Neuronal stem cell (in vitro differentiated cells): ENCODE results near the gene TRIM47. TPM values are rescaled to one million over a fixed set of nuclear protein-coding genes. Genes with fewer than 3 reads are reported as not detected.

Experiments used
- DNase-seq: peaks from one replicate; pipeline ENCODE4 v3.0.0-alpha.2; 2013; ENCODE audit warnings: low spot score
- H2AFZ ChIP-seq: one replicate; pipeline ENCODE4 v1.6.1; 2013; ENCODE audit warnings: mild to moderate bottlenecking, low read length, inconsistent platforms
- H2AK5ac ChIP-seq: 2 replicates; pipeline ENCODE4 v1.6.1; 2013; ENCODE audit warnings: low read depth, mild to moderate bottlenecking, inconsistent platforms, low read length, moderate library complexity, mixed read lengths
- H2BK120ac ChIP-seq: 2 replicates; pipeline ENCODE4 v1.6.1; 2013; ENCODE audit warnings: low read depth, mild to moderate bottlenecking, inconsistent platforms, low read length, moderate library complexity, mixed read lengths
- H2BK12ac ChIP-seq: one replicate; pipeline ENCODE4 v1.6.1; 2013; ENCODE audit warnings: low read length, inconsistent platforms
- H2BK15ac ChIP-seq: 2 replicates; pipeline ENCODE4 v1.6.1; 2013; ENCODE audit warnings: mild to moderate bottlenecking, low read length, inconsistent platforms, mixed read lengths
- H2BK5ac ChIP-seq: one replicate; pipeline ENCODE4 v1.6.1; 2013; ENCODE audit warnings: inconsistent platforms, mild to moderate bottlenecking, low read length, moderate library complexity
- H3K14ac ChIP-seq: one replicate; pipeline ENCODE4 v1.6.1; 2013; ENCODE audit warnings: low read length, inconsistent platforms
- H3K18ac ChIP-seq: 2 replicates; pipeline ENCODE4 v1.6.1; 2013; ENCODE audit warnings: low read length, inconsistent platforms
- H3K23ac ChIP-seq: 2 replicates; pipeline ENCODE4 v1.6.1; 2013; ENCODE audit warnings: low read depth, mild to moderate bottlenecking, mixed read lengths, low read length, inconsistent platforms; ENCODE audit not compliant: poor library complexity
- H3K27ac ChIP-seq: replicated peaks from 3 replicates; pipeline ENCODE4 v1.5.1; 2013; ENCODE audit warnings: low read length, inconsistent platforms
- H3K27me3 ChIP-seq, 3 experiments: 2 replicates each; pipeline ENCODE4 v1.6.1; 2013; ENCODE audit warnings: low read length in 3 of 3, mild to moderate bottlenecking in 2 of 3, inconsistent platforms in 1 of 3, low read depth in 1 of 3, mixed read lengths in 1 of 3, moderate library complexity in 1 of 3; ENCODE audit not compliant: control insufficient read depth in 3 of 3, insufficient read depth in 3 of 3
- H3K36me3 ChIP-seq, 2 donors: replicated peaks in 1 of 2; 2 replicates each; pipeline ENCODE4 v1.6.1; 2013; ENCODE audit warnings: low read length in 2 of 2; ENCODE audit not compliant: control insufficient read depth in 2 of 2, insufficient read depth in 2 of 2
- H3K4ac ChIP-seq: 2 replicates; pipeline ENCODE4 v1.6.1; 2013; ENCODE audit warnings: inconsistent platforms, mild to moderate bottlenecking, low read length, moderate library complexity
- H3K4me1 ChIP-seq, 2 donors: 1 replicate in 1 of 2; 2 replicates in 1 of 2; pipeline ENCODE4 v1.6.1; 2013; ENCODE audit warnings: low read length in 2 of 2, low read depth in 1 of 2; ENCODE audit not compliant: control insufficient read depth in 2 of 2, insufficient read depth in 1 of 2
- H3K4me2 ChIP-seq: one replicate; pipeline ENCODE4 v1.6.1; 2013; ENCODE audit warnings: mild to moderate bottlenecking, low read length, inconsistent platforms; ENCODE audit not compliant: insufficient read depth, poor library complexity, severe bottlenecking
- H3K4me3 ChIP-seq, 2 donors: 2 replicates each; pipeline ENCODE4 v1.5.1; 2013; ENCODE audit warnings: low read length in 2 of 2, mild to moderate bottlenecking in 2 of 2, inconsistent platforms in 1 of 2, moderate library complexity in 1 of 2
- H3K79me1 ChIP-seq: one replicate; pipeline ENCODE4 v1.6.1; 2013; ENCODE audit warnings: low read depth, mild to moderate bottlenecking, inconsistent platforms, low read length, moderate library complexity
- H3K9ac ChIP-seq: one replicate; pipeline ENCODE4 v1.6.1; 2013; ENCODE audit warnings: mild to moderate bottlenecking, low read depth, low read length, inconsistent platforms; ENCODE audit not compliant: poor library complexity
- H3K9me3 ChIP-seq, 2 donors: replicated peaks in 1 of 2; 2 replicates each; pipeline versions ENCODE3 to v1.6.1; 2013; ENCODE audit warnings: low read length in 2 of 2, mild to moderate bottlenecking in 2 of 2, inconsistent platforms in 1 of 2, low read depth in 1 of 2, mixed read lengths in 1 of 2, moderate library complexity in 1 of 2; ENCODE audit not compliant: control insufficient read depth in 2 of 2, insufficient read depth in 1 of 2
- H4K8ac ChIP-seq: one replicate; pipeline ENCODE4 v1.6.1; 2013; ENCODE audit warnings: low read depth, mild to moderate bottlenecking, inconsistent platforms, low read length, moderate library complexity
- H4K91ac ChIP-seq: one replicate; pipeline ENCODE4 v1.6.1; 2013; ENCODE audit warnings: low read length, low read depth, mild to moderate bottlenecking, inconsistent platforms; ENCODE audit not compliant: poor library complexity
- WGBS, 2 donors: extraction: QIAGEN DNeasy Blood & Tissue Kit; methylation state at CpG; one replicate each; pipeline ENCODE4 v1.1.7; 2013; ENCODE audit warnings: missing lambda C conversion rate in 2 of 2, mixed read lengths in 1 of 2; ENCODE audit not compliant: insufficient read length in 2 of 2, insufficient replicate concordance in 1 of 2; ENCODE audit errors: extremely low coverage in 2 of 2; 5-methylcytosine and 5-hydroxymethylcytosine counted together
- polyA plus RNA-seq, 2 experiments: library from polyadenylated mRNA; stranded (reverse); fragments of 200-250 nt; gene quantifications; one replicate each; pipeline ENCODE4 v1.2.3, GENCODE V29; 2013

TRIM47 gene
- 1.2 TPM for polyA plus RNA-seq (2013, experiment 1 of 2)
- polyA plus RNA-seq (2013, experiment 2 of 2) = 0.68 TPM

GRCh38 chr17:75878174-75878998, at the start of gene TRIM47:
Gene TRIM47 (minus strand): TSS chr17:75878581. CDS start chr17:75878548, 33 bp downstream.
- Histone ChIP-seq H3K27ac (no peak within 1 kb of the TSS), H3K14ac (no peak within 1 kb of the TSS), H2BK120ac (peak within 1 kb of the TSS; percentile 61), H3K36me3 (no peaks in the 10 kb centered on the region), H2BK12ac (peak within 1 kb of the TSS; percentile 16), H3K9ac (peak within 1 kb of the TSS; percentile 77), H2AK5ac (peak within 1 kb of the TSS; percentile 99), H3K79me1 (no peaks in the 10 kb centered on the region), H3K4me3 (peak within 1 kb of the TSS; percentile 28 to 79), H3K4me1 (peaks cover 2 to 5% of the 10 kb centered on the region in 2 donors), H3K23ac (peak within 1 kb of the TSS; percentile 75), H4K91ac (no peak within 1 kb of the TSS), H3K9me3 (no peaks in the 10 kb centered on the region), H4K8ac (no peak within 1 kb of the TSS), H2BK5ac (peak within 1 kb of the TSS; percentile 87), H2BK15ac (peak within 1 kb of the TSS; percentile 67), H3K4ac (no peak within 1 kb of the TSS), H2AFZ (peak within 1 kb of the TSS; percentile 91), H3K18ac (peak within 1 kb of the TSS; percentile 94), H3K27me3 (peaks cover 14 to 83% (median 40%) of the 10 kb centered on the region in 3 experiments), H3K4me2 (peak within 1 kb of the TSS; percentile 96)
- no peak for DNase-seq
- no CpG with 5 or more reads among the region's 87 CpGs for WGBS, 2 donors

GRCh38 chr17:75927286-75927922, 49.0 kb upstream of the TRIM47 start:
- Histone ChIP-seq H3K14ac (no peak overlapping the region), H3K4me1 (no peaks in the 10 kb centered on the region), H2BK15ac (no peak overlapping the region), H3K36me3 (peaks cover 19 to 52% of the 10 kb centered on the region in 2 donors), H4K91ac (no peak overlapping the region), H4K8ac (no peak overlapping the region), H3K18ac (no peak overlapping the region), H2BK5ac (peak overlapping the region; percentile 49), H2BK12ac (no peak overlapping the region), H3K9ac (no peak overlapping the region), H3K23ac (peak overlapping the region; percentile 18), H3K79me1 (no peaks in the 10 kb centered on the region), H3K4me3 (no peak overlapping the region), H3K4ac (no peak overlapping the region), H3K27ac (no peak overlapping the region), H3K27me3 (no peaks in the 10 kb centered on the region), H2AK5ac (no peak overlapping the region), H3K4me2 (no peak overlapping the region), H2AFZ (no peak overlapping the region), H3K9me3 (no peaks in the 10 kb centered on the region), H2BK120ac (no peak overlapping the region)
- no peak for DNase-seq
- no CpG with 5 or more reads among the region's 6 CpGs for WGBS, 2 donors

- DNase-seq = no peak
- H3K4me1 ChIP-seq = no peaks in the 10 kb centered on the region
- H4K8ac ChIP-seq = no peak overlapping the region
- no peaks in the 10 kb centered on the region for H3K27me3 ChIP-seq
- no peak overlapping the region for H3K4me2 ChIP-seq
- no peaks in the 10 kb centered on the region for H3K79me1 ChIP-seq
- no peak overlapping the region for H2BK12ac ChIP-seq
- H2AFZ ChIP-seq = no peak overlapping the region
- H3K9me3 ChIP-seq = no peaks in the 10 kb centered on the region
- H3K9ac ChIP-seq = no peak overlapping the region
- H2AK5ac ChIP-seq = no peak overlapping the region
- no peak overlapping the region for H2BK5ac ChIP-seq
- no peak overlapping the region for H2BK15ac ChIP-seq
- no peak overlapping the region for H3K4me3 ChIP-seq
- H3K36me3 ChIP-seq = peaks cover 23 to 59% of the 10 kb centered on the region in 2 donors
- no peak overlapping the region for H4K91ac ChIP-seq
- no peak overlapping the region for H3K4ac ChIP-seq
- no peak overlapping the region for H2BK120ac ChIP-seq
- H3K14ac ChIP-seq = no peak overlapping the region
- no CpG with 5 or more reads among the region's 4 CpGs for WGBS, 2 donors
- H3K23ac ChIP-seq = no peak overlapping the region
- H3K18ac ChIP-seq = no peak overlapping the region
- H3K27ac ChIP-seq = no peak overlapping the region
Observed at GRCh38 chr17:75926456-75926855, 48.1 kb upstream of the TRIM47 start.

GRCh38 chr17:75925912-75926311, 47.5 kb upstream of the TRIM47 start:
- H2BK5ac ChIP-seq = no peak overlapping the region
- no peaks in the 10 kb centered on the region for H3K9me3 ChIP-seq
- H3K27me3 ChIP-seq = no peaks in the 10 kb centered on the region
- H4K91ac ChIP-seq = no peak overlapping the region
- no peak overlapping the region for H2AFZ ChIP-seq
- no CpG with 5 or more reads among the region's 15 CpGs for WGBS, 2 donors
- H4K8ac ChIP-seq = no peak overlapping the region
- H3K79me1 ChIP-seq = no peaks in the 10 kb centered on the region
- no peak overlapping the region for H3K4me2 ChIP-seq
- H3K23ac ChIP-seq = peak overlapping the region; percentile 12
- no peak overlapping the region for H3K4ac ChIP-seq
- H3K4me1 ChIP-seq = no peaks in the 10 kb centered on the region
- H3K9ac ChIP-seq = no peak overlapping the region
- H3K4me3 ChIP-seq = no peak overlapping the region
- no peak for DNase-seq
- H2BK120ac ChIP-seq = no peak overlapping the region
- peaks cover 23 to 59% of the 10 kb centered on the region in 2 donors for H3K36me3 ChIP-seq
- no peak overlapping the region for H3K18ac ChIP-seq
- H2AK5ac ChIP-seq = no peak overlapping the region
- no peak overlapping the region for H3K27ac ChIP-seq
- H2BK12ac ChIP-seq = no peak overlapping the region
- H2BK15ac ChIP-seq = no peak overlapping the region
- no peak overlapping the region for H3K14ac ChIP-seq
